GM19395 (cell line): ENCODE data around the gene MND1.
A peak's percentile ranks its signal among the peaks of the same experiment; 100 is the strongest.
"Not testable (repeated sequence)": the region's sequence is repeated elsewhere in the genome, so short reads cannot be mapped to it uniquely, and the experiment has no call there.

Source experiments
- ATAC-seq: cut with Tn5 transposase; IDR thresholded peaks from one replicate; pipeline ENCODE4 v1.9.1; 2021; ENCODE audit warnings: mild to moderate bottlenecking, moderate library complexity; ENCODE audit not compliant: unreplicated experiment

MND1 gene

DNA sequence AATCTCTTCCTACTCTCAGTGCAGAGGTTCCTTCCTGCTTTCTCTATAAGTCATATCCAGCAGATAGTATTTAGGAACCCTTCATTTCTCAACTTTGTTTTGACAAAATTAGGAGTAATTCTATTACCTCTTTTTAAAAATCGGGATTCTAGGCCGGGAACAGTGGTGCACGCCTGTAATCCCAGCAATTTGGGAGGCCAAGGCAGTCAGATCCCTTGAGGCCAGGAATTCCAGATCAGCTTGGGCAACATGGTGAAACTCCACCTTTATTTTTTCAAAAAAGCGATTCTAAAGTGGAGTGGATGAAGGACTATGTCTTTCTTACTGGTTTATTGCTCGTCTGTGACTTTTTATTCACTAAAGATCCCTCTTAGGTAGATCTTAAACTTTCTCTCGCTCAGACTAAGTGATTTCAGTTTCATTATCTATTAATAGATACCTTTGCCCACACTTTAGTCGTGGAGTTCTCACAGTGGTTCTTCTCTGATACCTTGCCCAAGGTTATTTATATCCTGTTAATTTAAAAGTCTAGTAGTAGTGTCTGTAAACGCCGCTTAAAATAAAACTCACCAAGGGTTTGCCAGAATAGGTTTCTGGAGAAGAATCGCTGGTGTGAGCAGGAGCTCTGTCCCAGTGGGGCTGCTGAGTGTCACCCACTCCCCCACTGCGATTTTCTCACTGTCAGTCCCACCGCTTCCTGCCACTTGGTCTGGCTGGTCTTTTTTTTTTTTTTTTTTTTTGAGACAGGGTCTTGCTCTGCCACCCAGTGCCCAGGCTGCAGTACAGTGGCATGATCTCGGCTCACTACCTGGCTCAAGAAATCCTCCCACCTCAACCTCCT lies 94.6 kb downstream of the MND1 start:
- peak; percentile 79 for ATAC-seq

DNA sequence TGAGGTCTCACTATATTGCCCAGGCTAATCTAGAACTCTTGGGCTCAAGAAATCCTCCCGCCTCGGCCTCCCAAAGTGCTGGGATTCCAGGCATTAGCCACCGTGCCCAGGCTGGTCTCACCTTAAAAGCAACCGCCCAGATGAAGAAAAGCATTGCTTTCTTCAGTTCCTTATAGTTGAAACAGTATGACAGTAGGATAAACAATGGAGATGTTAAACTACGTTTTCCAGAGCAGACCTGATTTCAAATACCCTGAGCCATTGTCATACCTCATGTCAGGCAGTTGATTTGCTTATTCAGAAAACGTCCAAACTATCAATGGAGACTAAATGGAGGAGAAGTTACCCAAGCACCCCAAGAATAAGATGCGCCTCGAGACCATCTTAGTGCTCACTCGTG lies 95.3 kb downstream of the MND1 start:
- ATAC-seq, result peak; percentile 4

DNA sequence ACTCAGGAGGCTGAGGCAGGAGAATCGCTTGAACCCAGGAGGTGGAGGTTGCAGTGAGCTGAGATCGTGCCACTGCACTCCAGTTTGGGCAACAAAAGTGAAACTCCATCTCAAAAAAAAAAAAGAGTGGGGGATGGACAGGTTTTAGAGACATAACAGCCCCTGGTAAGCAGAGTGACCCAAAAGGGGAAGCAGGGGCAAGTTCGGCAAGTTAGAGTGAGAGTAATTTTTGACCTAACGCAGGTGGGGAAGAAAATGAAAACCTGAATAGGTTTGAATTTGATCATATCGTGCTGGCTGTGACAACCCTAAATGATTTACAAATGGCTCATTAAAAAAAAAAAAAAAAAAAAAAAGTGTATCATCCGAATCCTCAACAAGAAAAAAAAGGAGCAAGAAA lies 96.0 kb downstream of the MND1 start:
- ATAC-seq, result no peak

- ATAC-seq, result no peak
These were observed 102.9 kb downstream of the MND1 start for GRCh38 chr4:153447175-153447905.

- ATAC-seq, result no peak
These were observed 103.7 kb downstream of the MND1 start for GRCh38 chr4:153448003-153448731.

DNA sequence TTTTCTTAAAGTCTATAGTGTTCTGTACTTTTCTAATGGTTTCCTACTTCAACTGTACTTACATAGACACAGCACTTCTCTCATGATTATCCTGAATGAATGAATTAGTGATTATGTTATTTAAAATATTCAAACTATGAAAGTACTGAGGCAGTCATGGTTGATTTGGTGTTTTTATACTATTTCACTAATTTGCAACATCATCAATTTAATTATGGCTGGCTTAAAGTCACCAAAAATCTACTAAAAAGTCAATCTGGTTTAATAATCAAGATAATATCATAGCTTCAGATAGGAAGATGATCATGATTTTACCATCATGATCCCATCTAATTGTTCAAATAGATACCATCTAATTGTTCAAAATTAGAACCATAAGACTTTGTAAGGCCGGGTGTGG lies 104.8 kb downstream of the MND1 start:
- no peak for ATAC-seq

DNA sequence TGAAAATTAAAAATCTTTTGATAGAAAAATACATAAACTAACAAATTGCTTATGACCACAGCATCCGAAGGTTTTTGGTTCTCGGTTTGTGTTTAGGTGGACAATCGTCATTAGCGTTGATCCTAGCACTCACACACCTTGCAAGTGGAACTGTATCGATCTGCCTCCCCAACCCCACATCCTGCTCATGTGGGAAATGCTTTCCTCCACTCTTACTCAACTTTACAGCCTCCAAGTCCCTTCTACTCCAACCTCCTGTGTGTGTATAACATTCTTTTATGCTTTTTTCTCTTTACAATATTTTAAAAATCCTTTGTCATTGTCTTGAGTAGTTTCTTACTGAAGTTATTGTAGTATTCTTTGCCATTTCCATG lies 106.0 kb downstream of the MND1 start:
- ATAC-seq, result peak; percentile 36

GRCh38 chr4:153451145-153451544 lies 106.7 kb downstream of the MND1 start:
- ATAC-seq, result not testable (repeated sequence)

DNA sequence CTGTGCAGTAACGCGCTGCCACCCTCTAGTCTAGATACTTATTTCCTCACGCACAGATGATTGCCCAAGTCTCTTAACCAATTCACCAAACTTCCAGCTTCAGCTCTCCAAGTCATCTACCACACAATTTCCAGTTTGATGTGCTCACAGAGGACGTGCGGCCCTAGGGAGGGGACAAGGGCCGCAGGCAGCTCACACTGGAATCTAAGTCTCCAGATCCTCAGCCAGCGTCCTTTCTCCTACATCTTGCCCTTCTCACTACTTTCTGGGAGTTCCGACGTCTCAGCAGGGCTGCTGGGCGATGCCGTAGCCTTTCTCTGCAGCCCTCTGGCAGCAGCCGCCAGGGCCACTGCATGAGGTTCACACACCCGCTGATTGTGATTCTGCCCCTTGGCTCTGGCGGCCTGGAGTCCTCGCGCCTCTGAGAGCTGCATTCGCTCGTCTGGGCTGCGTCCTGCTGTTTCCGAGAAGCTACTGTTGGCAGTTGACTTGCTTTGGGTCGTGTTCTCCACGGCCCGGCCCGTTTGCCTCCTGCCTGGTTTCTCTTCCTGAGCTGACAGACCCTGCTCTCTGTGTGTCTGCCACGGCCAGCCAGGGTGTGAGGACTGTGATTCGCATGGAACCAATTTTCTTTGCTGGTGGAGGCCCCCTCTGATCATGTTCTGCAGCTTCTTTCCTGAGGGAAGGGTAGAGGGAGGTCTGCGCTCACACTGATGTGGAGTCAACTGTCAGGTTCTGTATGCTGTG lies 107.6 kb downstream of the MND1 start:
- ATAC-seq, result no peak

DNA sequence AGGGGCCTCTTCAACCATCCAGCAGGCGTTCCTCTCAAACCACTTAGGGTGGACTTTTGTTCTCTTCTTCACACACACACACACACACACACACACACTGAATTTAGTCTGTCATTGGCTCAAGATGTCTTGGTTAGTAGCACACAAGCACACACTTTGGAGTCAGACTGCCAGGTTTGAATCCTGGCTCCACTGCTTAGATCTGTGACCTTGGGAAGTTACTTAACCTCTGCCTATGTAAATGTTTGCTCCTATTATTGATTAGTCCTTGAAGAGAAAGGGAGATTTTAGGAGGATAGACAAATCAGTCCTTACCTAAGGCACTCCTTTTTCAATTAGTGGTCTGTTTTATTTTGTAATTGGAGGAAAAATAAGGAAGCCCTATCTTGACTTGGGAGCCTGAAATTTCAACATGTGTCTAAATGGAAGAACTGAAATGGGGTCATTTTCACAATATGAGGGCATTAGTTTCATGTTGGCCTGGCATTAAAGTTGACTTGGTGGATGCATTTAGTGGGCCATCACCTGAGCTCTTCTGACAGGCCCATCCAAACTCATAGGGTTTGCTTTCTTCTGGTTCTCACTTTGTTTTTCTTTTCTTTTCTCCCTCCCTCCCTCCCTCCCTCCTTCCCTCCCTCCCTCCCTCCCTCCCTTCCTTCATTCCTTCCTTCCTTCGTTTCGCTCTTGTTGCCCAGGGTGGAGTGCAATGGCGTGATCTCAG lies 108.3 kb downstream of the MND1 start:
- no peak for ATAC-seq

- ATAC-seq, result no peak
These were observed 108.9 kb downstream of the MND1 start for GRCh38 chr4:153453402-153453801.

DNA sequence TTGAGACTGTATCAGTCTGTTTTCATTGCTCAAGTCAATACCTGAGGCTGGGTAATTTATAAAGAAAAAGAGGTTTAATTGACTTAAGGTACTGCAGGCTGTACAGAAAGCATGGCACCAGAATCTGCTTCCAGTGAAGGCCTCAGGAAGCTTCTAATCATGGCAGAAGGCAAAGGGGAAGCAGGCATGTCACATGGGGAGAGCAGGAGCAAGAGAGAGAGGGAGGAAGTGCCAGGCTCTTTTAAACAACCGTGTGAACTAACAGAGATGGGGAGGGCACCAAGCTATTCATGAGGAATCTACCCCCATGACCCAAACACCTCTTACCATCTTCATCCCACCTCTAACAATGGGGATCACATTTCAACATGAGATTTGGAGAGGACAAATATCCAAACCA lies 114.5 kb downstream of the MND1 start:
- ATAC-seq, result no peak

- not testable (repeated sequence) for ATAC-seq
These were observed 117.1 kb downstream of the MND1 start for GRCh38 chr4:153461549-153461948.

- no peak for ATAC-seq
These were observed 119.6 kb downstream of the MND1 start for GRCh38 chr4:153464068-153464467.
